Muscle layer of duodenum (tissue), 2 donors: ENCODE data around the gene CTRB2.

ENCODE experiments used
- H3K27ac ChIP-seq: one replicate; pipeline ENCODE4 v1.7.0; 2013; ENCODE audit warnings: mild to moderate bottlenecking, low read length
- H3K27me3 ChIP-seq: one replicate; pipeline ENCODE4 v1.7.0; 2013; ENCODE audit warnings: low read depth, mild to moderate bottlenecking, control low read depth, low read length
- H3K36me3 ChIP-seq, 2 donors: one replicate each; pipeline ENCODE4 v1.7.0; 2013; ENCODE audit warnings: low read length in 2 of 2, control low read depth in 1 of 2, mild to moderate bottlenecking in 1 of 2; ENCODE audit not compliant: insufficient read depth in 2 of 2, control insufficient read depth in 1 of 2
- H3K4me1 ChIP-seq, 2 donors: one replicate each; pipeline ENCODE4 v1.7.0; 2013; ENCODE audit warnings: low read length in 2 of 2, mild to moderate bottlenecking in 2 of 2, control low read depth in 1 of 2, moderate library complexity in 1 of 2; ENCODE audit not compliant: insufficient read depth in 2 of 2, control insufficient read depth in 1 of 2
- H3K4me3 ChIP-seq, 2 donors: one replicate each; pipeline ENCODE4 v1.7.0; 2013; ENCODE audit warnings: low read length in 2 of 2, low read depth in 1 of 2, mild to moderate bottlenecking in 1 of 2
- H3K9me3 ChIP-seq, 2 donors: one replicate each; pipeline ENCODE4 v1.7.0; 2013; ENCODE audit warnings: low read length in 2 of 2, control low read depth in 1 of 2, mild to moderate bottlenecking in 1 of 2; ENCODE audit not compliant: control insufficient read depth in 1 of 2
- donor health status: healthy.

CTRB2 gene

DNA sequence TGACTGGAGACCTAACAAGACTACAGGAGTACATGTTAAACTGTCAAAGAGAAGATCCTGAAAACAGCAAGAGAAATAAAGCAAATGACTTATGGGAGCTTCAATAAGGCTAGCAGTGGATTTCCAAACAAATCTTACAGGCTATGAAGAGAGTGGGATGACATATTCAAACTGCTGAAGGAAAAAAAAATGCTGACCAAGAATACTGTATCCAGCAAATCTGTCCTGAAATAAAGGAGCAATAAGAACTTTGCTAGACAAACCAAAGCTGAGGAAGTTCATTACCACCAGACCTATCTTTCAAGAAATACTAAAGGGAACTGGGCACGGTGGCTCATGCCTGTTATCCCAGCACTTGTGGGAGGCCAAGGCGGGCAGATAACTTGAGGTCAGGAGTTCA is 30.0 kb downstream of the CTRB2 start:
- Histone ChIP-seq H3K36me3 (no peaks in the 10 kb centered on the region), H3K27me3 (no peaks in the 10 kb centered on the region), H3K27ac (no peak overlapping the region), H3K4me3 (no peak overlapping the region), H3K4me1 (no peaks in the 10 kb centered on the region), H3K9me3 (peaks cover 24 to 35% of the 10 kb centered on the region in 2 donors)

DNA sequence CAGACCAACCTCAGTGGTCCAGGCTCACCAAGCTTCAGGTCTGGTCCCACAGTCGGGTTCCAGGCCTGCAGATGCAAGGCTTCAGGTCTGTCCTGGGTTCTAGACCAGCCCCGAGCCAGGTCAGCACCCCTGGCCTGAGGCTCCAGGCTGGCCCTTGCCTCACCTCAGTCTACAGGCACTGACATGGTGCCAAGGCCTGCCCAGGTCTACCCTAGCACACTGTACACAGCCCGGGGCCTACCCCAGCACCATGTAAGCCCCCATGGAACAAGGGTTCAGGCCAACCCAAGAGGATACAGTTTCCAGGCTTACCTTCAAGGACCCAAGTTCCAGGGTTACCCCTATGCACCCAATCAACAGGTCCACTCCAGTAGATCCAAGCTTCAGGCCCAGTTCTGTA is 31.9 kb downstream of the CTRB2 start:
- Histone ChIP-seq H3K4me1 (no peaks in the 10 kb centered on the region), H3K36me3 (peaks cover 10% of the 10 kb centered on the region in 2 donors), H3K27ac (no peak overlapping the region), H3K4me3 (no peak overlapping the region), H3K27me3 (no peaks in the 10 kb centered on the region), H3K9me3 (peaks cover 36 to 42% of the 10 kb centered on the region in 2 donors)

DNA sequence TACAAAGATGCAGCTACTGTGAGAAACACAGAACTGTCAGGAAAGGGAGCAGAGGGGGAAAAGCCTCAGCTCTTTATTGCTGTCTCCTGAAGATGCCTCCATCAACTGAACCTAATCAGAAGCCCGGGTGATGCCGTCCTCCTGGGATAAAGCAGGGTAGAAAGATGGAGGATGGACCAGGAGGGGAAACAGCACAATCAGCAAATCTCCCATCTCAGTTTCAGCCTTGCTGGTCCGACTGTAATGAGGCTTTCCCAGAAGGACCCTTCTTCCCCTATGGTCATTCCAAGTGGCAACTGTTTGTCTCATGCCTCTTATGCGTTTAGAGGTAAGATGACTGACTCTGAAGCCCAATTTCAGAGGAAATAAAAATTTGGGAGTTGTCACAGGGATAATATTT is 34.4 kb downstream of the CTRB2 start:
- no peak overlapping the region for H3K27ac ChIP-seq
- H3K27me3 ChIP-seq: no peaks in the 10 kb centered on the region
- no peaks in the 10 kb centered on the region for H3K4me1 ChIP-seq
- H3K4me3 ChIP-seq: no peak overlapping the region
- H3K9me3 ChIP-seq: peaks cover 55 to 58% of the 10 kb centered on the region in 2 donors
- H3K36me3 ChIP-seq: peaks cover 32 to 35% of the 10 kb centered on the region in 2 donors

- Histone ChIP-seq H3K36me3 (peaks cover 38 to 45% of the 10 kb centered on the region in 2 donors), H3K27ac (no peak overlapping the region), H3K27me3 (no peaks in the 10 kb centered on the region), H3K9me3 (peaks cover 45 to 51% of the 10 kb centered on the region in 2 donors), H3K4me1 (no peaks in the 10 kb centered on the region), H3K4me3 (peak overlapping the region in 1 of 2 donors; percentile 48)
Observed at GRCh38 chr16:75169899-75170405, 37.0 kb downstream of the CTRB2 start.

- Histone ChIP-seq H3K9me3 (no peaks in the 10 kb centered on the region), H3K36me3 (peaks cover 0 to 16% of the 10 kb centered on the region in 2 donors), H3K27ac (no peak overlapping the region), H3K27me3 (no peaks in the 10 kb centered on the region), H3K4me1 (no peaks in the 10 kb centered on the region), H3K4me3 (no peak overlapping the region)
Observed at GRCh38 chr16:75160386-75160785, 46.6 kb downstream of the CTRB2 start.
